Esophagus muscularis mucosa (tissue), 4 donors: Measurements from ENCODE around the gene MNAT1. TPM values are rescaled to one million over a fixed set of nuclear protein-coding genes. Genes with fewer than 3 reads are reported as not detected.

Source experiments
- DNase-seq: peaks from one replicate; pipeline ENCODE4 v3.0.0-alpha.2; 2017; ENCODE audit errors: extremely low spot score
- H3K27ac ChIP-seq, 4 donors: fragments of 200-600 bp; sonication (generic); replicated peaks in 1 of 4; 1 replicate in 3 of 4; 2 replicates in 1 of 4; pipeline ENCODE4 v1.5.1; 2016 to 2019; ENCODE audit warnings: mild to moderate bottlenecking in 1 of 4
- H3K27me3 ChIP-seq, 4 donors: fragments of 200-600 bp; sonication (generic); one replicate each; pipeline versions ENCODE4 v1.5.1 to v1.6.0; 2016 to 2019
- H3K36me3 ChIP-seq, 4 donors: fragments of 200-600 bp; sonication (generic); one replicate each; pipeline ENCODE4 v1.5.1; 2016 to 2019
- H3K4me1 ChIP-seq, 4 donors: fragments of 200-600 bp; sonication (generic); one replicate each; pipeline ENCODE4 v1.5.1; 2016 to 2019
- H3K4me3 ChIP-seq, 4 donors: fragments of 200-600 bp; sonication (generic); 1 replicate in 2 of 4; 2 replicates in 2 of 4; pipeline ENCODE4 v1.5.1; 2016 to 2019; ENCODE audit warnings: mild to moderate bottlenecking in 4 of 4, moderate library complexity in 1 of 4
- H3K9me3 ChIP-seq, 4 donors: fragments of 200-600 bp; sonication (generic); 1 replicate in 3 of 4; 2 replicates in 1 of 4; pipeline ENCODE4 v1.5.1; 2016 to 2019
- CTCF ChIP-seq, 3 experiments: fragments of 200-600 bp in 2 of 3; fragments of 450-650 bp in 1 of 3; sonication (generic) in 2 of 3; IDR thresholded peaks; one replicate each; pipeline ENCODE4 v1.5.1; 2017 to 2019; ENCODE audit warnings: antibody characterized with exemption in 3 of 3, mild to moderate bottlenecking in 2 of 3, moderate library complexity in 1 of 3
- EP300 ChIP-seq: sonication (generic); formaldehyde crosslinking; IDR thresholded peaks from one replicate; pipeline ENCODE4 v1.6.1; 2017; ENCODE audit warnings: antibody characterized with exemption
- POLR2A ChIP-seq: fragments of 450-650 bp; IDR thresholded peaks from one replicate; pipeline ENCODE4 v1.6.1; 2017; ENCODE audit warnings: antibody characterized with exemption, moderate library complexity, mild to moderate bottlenecking, low read depth
- POLR2AphosphoS5 ChIP-seq, 2 donors: sonication (generic); formaldehyde crosslinking; IDR thresholded peaks; one replicate each; pipeline ENCODE4 v1.6.1; 2017; ENCODE audit warnings: antibody characterized with exemption in 2 of 2
- WGBS: methylation state at CpG from one replicate; pipeline ENCODE4 v1.1.5; 2018; 5-methylcytosine and 5-hydroxymethylcytosine counted together
- intact Hi-C: fragments of 100-400 bp; cut with DNase I; formaldehyde crosslinking; loops from one replicate; pipeline ENCODE4 v1.15.1; 2023
- total RNA-seq, 4 donors: library from RNA; depleted of rRNA; stranded (reverse); fragments of >200 nt; gene quantifications; one replicate each; pipeline versions ENCODE4 v1.1.0 to v1.2.1, GENCODE V29; 2016

Gene MNAT1
- total RNA-seq, 4 donors from 2014 or later, result 34.9 to 48.2 (median 38.1) TPM

- H3K9me3 ChIP-seq, result no peaks in the 10 kb centered on the region
- H3K27ac ChIP-seq, result no peak overlapping the region
- no peaks in the 10 kb centered on the region for H3K4me1 ChIP-seq
- peaks cover 3 to 15% (median 4%) of the 10 kb centered on the region in 4 donors for H3K36me3 ChIP-seq
- no peaks in the 10 kb centered on the region for H3K27me3 ChIP-seq
- 86% methylated on average over 2 of the region's 2 CpGs for WGBS
- no peak for DNase-seq
- no peak overlapping the region for H3K4me3 ChIP-seq
- TF ChIP-seq POLR2AphosphoS5 (IDR thresholded peaks at IDR 0.05) (no peak), CTCF (IDR thresholded peaks at IDR 0.05) (no peak), POLR2A (no peak), EP300 (no peak)
- intact Hi-C loops, result no loop called here
Measured at GRCh38 chr14:60807247-60807646, 72.7 kb downstream of the MNAT1 start.

GRCh38 chr14:60807971-60808370 lies 73.4 kb downstream of the MNAT1 start:
- no peak overlapping the region for H3K27ac ChIP-seq
- no peak for TF ChIP-seq POLR2A
- no peak for TF ChIP-seq CTCF (IDR thresholded peaks at IDR 0.05)
- no peak for TF ChIP-seq POLR2AphosphoS5 (IDR thresholded peaks at IDR 0.05)
- no peak for DNase-seq
- H3K36me3 ChIP-seq, result peaks cover 3 to 22% (median 11%) of the 10 kb centered on the region in 4 donors
- no peak overlapping the region for H3K4me3 ChIP-seq
- intact Hi-C loops, result no loop called here
- H3K27me3 ChIP-seq, result no peaks in the 10 kb centered on the region
- H3K9me3 ChIP-seq, result no peaks in the 10 kb centered on the region
- no peaks in the 10 kb centered on the region for H3K4me1 ChIP-seq
- WGBS, result 93% methylated on average over 3 of the region's 3 CpGs

- intact Hi-C loops, result no loop called here
- H3K27ac ChIP-seq, result no peak overlapping the region
- no peaks in the 10 kb centered on the region for H3K27me3 ChIP-seq
- H3K9me3 ChIP-seq, result no peaks in the 10 kb centered on the region
- WGBS, result 96% methylated on average over 4 of the region's 7 CpGs
- H3K4me1 ChIP-seq, result no peaks in the 10 kb centered on the region
- H3K4me3 ChIP-seq, result no peak overlapping the region
- no peak for DNase-seq
- H3K36me3 ChIP-seq, result peaks cover 3 to 35% (median 17%) of the 10 kb centered on the region in 4 donors
- no peak for TF ChIP-seq POLR2A
- no peak for TF ChIP-seq EP300
- TF ChIP-seq POLR2AphosphoS5 (IDR thresholded peaks at IDR 0.05), result no peak
- TF ChIP-seq CTCF (IDR thresholded peaks at IDR 0.05), result no peak
Measured at GRCh38 chr14:60812987-60813386, 78.4 kb downstream of the MNAT1 start.

GRCh38 chr14:60815371-60815770 lies 80.8 kb downstream of the MNAT1 start:
- H3K27me3 ChIP-seq, result no peaks in the 10 kb centered on the region
- WGBS, result 91% methylated on average over 4 of the region's 4 CpGs

More at GRCh38 chr14:60815371-60815770, 80.8 kb downstream of the MNAT1 start:
- H3K4me1 ChIP-seq, result no peaks in the 10 kb centered on the region
- no peaks in the 10 kb centered on the region for H3K9me3 ChIP-seq
- no peak for DNase-seq
- H3K27ac ChIP-seq, result no peak overlapping the region
- intact Hi-C loops, result no loop called here
- peaks cover 3 to 34% (median 17%) of the 10 kb centered on the region in 4 donors for H3K36me3 ChIP-seq
- H3K4me3 ChIP-seq, result no peak overlapping the region
- no peak for TF ChIP-seq POLR2A
- no peak for TF ChIP-seq POLR2AphosphoS5 (IDR thresholded peaks at IDR 0.05)
- no peak for TF ChIP-seq CTCF (IDR thresholded peaks at IDR 0.05)
- no peak for TF ChIP-seq EP300
